GM03348 (cell line): ENCODE measurements around the gene CDO1.

Experiments used
- DNase-seq: peaks from one replicate; pipeline ENCODE4 v3.0.0; 2012; ENCODE audit warnings: low spot score

The CDO1 gene

GRCh38 chr5:115816226-115817081, at the start of gene CDO1:
Gene CDO1 (minus strand): TSS chr5:115816659. CDS start chr5:115816397, 262 bp downstream.
- DNase-seq, result peak; percentile 65

DNA sequence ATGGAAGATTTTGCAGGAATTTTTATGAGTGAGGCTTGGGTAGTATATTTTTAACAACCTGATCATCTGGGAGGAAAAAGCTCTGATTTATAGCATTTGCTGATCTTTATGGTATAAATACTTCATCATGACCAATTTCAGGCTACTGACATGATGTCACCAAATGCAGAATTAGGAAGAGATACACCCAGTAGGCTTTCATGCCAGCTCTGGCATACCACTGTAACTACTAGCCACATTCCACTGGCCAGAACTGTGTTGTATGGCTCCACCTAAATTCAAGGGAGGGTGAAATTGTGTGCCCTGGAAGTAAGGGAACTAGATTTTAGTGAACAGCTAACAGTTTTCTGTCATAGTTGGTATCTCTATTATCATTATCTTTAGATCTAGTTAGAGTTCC, 42.9 kb upstream of the CDO1 start:
- peak; percentile 27 for DNase-seq

DNA sequence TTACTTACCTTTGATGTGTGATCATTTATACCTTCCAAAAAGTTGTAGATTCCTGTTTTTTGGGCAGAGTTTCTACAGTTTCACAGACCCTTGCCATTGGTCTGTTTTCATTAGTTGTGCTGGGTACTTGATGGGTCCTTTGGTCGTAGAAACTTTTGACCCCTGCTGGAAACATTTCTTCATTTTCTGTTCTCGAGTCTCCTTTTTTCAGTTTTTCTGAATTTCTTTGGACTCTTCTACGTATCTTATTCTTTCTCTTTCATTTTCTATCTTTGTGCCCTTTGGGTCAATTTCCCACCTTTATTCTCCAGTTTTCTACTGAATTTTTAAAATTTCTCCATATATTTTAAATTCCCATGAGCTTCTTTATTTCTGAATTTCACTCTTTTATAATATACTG, 41.9 kb upstream of the CDO1 start:
- no peak for DNase-seq

DNA sequence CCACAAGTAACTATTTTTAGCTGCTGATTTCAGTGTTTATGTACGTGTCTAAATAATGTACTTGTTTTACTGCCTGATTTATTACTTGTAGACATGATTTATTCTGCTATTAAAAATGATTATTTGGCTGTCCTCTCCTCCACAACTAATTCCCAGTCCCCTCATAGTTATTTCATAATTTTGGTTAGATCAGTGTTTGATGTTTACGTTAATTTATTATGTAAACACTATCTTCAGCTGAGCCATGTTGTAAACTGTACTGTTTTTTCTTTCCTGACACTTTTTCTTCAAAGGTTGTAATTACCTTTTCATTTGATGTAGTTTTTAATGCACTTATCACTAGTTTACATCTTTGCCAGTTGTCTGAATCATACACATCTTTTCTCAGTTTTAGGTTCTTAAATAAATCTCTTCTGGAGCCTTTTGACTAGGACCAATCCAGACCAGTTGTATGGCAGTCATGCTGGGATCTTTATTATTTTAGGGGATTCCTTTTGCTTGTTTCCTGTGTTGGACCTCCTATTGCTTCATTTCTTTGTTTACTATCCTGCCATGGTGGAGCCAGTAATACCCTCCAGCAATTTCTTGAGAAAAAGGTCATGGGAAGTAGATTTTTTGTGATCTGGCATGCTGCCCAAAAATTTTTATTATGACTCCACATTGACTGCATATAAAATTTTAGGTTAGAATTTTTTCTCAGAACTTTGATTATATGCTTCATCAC, 41.3 kb upstream of the CDO1 start:
- no peak for DNase-seq

DNA sequence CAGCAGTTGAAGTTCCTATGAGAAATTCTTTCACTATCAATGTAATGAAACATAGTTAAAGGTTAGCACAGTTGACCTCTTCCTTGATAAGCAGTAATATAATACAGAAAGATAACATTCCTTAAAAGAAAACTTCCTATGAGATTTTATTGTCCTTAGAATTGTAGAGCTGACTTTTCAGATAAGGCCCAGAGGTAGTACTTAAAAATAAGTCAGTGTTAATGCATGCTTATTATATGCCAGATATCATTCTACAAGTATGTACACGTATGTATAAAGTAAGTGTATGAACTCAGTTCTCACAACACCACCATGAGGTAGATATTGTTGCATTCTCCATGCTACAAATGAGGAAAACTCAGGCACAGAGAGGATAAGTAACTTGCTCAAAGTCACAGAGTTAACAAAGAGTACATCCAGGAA, 40.6 kb upstream of the CDO1 start:
- DNase-seq, result no peak

- DNase-seq, result peak; percentile 35
Observed at GRCh38 chr5:115855959-115856358, 39.5 kb upstream of the CDO1 start.

DNA sequence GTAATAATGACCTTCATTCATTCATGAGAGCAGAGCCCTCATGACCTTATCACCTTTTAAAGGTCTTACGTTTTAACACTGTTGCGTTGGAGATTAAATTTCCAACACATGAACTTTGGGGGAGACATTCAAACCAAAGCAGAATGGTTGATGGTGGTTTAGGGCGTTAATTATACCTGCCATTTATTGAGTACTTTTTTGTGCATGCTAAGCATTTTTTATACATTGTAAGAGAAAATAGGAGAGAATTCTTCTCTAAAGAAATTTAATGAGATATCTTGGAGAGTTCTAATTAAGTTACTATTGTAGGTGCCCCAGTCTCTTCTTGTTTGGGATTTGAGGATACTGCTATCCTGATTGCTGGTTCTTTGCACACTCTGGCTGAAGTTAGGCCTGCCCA, 37.7 kb upstream of the CDO1 start:
- no peak for DNase-seq

- DNase-seq, result no peak
Observed at GRCh38 chr5:115850744-115851416, 34.4 kb upstream of the CDO1 start.

DNA sequence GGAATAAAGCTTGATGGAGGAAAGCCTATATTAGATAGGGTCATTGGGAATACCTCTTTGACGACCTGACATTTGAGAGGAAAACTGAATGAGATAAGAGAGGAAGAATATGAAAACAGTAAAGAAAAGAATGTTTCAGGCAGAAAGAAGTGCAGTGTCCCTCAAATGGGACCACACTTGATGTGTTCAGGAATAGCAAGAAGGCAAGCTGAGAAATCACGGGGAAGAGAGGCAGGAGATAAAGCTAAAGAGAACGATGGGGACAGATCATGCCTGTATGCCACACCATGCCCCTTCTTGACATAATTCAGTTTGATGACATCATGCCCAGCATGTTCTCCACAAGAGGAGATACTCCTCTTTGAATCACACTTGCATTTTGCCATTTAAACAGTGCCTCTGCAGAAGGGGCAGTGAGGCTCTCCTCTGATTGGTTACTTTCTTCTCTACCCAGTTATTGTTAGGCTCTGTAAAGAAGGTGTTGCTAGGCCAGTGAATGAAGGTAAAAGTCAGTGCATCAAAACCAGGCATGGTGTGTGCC, 32.9 kb upstream of the CDO1 start:
- DNase-seq, result no peak

GRCh38 chr5:115847290-115847689, 30.8 kb upstream of the CDO1 start:
- no peak for DNase-seq

GRCh38 chr5:115844321-115844817, 27.9 kb upstream of the CDO1 start:
- DNase-seq, result peak; percentile 5

DNA sequence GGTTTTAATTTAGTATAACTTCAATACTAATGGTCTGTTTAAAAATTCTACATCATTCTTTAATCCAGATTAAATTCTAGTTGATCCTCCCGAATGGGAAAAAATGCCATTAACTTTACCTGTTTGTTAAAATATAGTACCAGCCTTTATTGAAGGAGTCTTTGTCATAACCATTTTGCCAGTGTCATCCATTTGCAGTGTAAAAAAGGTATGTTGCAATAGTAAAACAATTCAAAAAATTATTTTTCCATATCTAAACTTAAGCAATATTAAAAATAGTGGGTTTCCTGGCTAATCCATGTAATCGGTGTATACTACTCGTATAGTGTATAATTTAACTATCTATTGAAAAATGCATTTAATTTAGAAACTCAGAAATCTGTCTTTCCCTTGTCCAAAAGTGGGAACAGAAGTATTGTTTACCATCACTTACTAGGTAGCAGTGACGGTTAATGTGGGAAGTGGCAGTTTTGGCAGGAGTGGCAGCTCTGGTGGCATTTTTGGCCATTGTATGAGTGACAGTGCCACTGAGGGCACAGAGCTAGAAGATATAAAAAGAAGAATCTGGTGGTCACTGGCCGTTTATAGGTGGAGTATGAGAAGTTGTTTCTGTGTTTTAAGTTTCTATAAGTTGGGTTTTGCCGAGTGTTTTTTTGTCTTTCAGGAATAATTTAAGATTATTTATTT, 27.1 kb upstream of the CDO1 start:
- no peak for DNase-seq

GRCh38 chr5:115842952-115843351, 26.5 kb upstream of the CDO1 start:
- no peak for DNase-seq

DNA sequence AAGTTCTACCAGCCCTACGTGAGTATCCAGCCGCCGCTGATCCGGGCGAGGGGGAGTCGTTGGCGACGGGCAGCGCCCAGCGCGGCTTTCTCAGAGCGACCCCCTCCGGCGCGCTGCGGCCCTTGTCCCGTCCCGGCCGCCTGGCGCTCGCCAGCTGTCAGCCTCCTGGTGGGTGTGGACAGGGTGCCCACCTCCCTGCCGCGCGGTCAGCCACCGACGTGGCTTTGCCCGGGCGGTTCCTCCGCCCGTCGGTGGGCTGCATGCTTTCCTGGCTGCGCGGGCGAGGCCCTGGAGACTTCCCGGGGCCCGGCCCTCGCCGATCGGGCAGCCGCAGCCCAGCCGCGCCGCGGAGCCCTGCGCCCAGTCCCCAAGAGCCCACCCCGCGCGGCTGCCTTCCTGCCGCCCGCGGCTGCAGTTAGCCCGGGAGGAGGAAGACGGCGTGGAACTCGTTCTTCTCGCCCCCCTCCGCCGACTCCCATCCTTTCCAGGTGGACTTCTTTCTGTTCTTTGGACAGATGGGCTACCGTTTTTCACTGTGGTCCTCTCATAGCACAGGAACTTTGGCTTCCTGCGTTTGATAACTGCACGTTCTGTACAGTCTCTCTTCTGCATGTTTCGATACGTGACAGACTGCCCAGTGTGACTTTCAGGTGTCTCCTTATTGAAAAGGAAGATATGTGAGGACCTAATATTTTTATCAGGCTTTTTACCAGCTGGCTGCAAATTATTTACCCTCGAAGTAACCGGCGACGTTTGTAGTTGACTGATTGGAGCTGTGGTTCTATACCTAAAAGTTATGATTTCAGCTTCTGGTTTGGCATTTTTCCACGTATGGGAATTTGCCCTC, 25.9 kb upstream of the CDO1 start:
- DNase-seq, result peak; percentile 80

GRCh38 chr5:115841382-115842088, 25.1 kb upstream of the CDO1 start, which contains the start of the genes AP3S1 and ATG12:
Gene AP3S1 (plus strand): TSS chr5:115841935. CDS start chr5:115842038, 103 bp downstream.
Gene ATG12 (minus strand): TSS chr5:115841565. CDS start chr5:115841552, 13 bp downstream.
- peak; percentile 97 for DNase-seq

GRCh38 chr5:115840873-115841272, 24.4 kb upstream of the CDO1 start:
- DNase-seq, result no peak

DNA sequence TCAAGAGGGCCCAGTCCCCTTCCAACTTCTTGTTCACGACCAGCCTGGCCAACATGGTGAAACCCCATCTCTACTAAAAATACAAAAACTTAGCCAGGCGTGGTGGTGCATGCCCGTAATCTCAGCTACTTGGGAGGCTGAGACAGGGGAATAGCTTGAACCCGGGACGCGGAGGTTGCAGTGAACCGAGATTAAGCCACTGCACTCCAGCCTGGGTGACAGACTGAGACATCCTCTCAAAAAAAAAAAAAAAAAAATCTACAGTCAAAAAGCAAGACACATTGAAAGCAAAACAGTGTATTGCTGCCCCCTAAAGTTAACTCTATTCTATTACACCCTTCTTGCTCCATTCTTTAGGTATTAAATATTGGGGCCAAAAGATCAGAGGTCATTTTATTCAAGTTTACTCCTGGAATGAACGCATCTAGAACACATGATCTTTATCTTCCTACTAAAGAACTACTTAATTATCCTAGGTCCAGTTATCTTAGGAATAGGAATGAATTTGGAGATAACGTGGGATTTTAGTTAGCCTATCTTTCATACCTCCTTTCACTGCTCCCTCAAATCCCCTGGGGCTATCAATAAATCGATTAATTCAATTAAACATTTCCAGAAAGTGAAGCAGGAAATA, 22.5 kb upstream of the CDO1 start:
- peak; percentile 65 for DNase-seq

GRCh38 chr5:115835481-115835880, 19.0 kb upstream of the CDO1 start:
- no peak for DNase-seq

GRCh38 chr5:115831163-115831768, 14.8 kb upstream of the CDO1 start:
- DNase-seq, result peak; percentile 47
